Measurements from ENCODE around the gene NEFH.

The NEFH gene

DNA sequence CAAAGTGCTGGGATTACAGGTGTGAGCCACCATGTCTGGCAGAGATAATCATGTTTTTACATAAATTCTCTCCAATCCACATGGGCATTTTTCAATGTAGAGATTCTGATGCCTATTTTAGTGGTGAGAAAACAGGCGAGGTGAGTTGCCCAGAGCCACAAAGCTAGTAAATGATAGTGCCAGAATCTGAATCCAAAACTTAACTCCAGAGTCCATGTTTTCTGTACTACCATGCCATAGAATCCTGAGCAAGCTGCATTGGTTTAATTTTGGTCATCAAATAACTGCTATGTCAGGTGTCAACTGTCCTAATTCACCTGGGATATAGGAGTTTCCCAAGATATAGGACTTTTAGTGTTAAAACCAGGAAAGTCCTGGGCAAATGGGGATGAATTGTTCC is 13.6 kb downstream of the NEFH start:
- DNase-seq: no peak

DNA sequence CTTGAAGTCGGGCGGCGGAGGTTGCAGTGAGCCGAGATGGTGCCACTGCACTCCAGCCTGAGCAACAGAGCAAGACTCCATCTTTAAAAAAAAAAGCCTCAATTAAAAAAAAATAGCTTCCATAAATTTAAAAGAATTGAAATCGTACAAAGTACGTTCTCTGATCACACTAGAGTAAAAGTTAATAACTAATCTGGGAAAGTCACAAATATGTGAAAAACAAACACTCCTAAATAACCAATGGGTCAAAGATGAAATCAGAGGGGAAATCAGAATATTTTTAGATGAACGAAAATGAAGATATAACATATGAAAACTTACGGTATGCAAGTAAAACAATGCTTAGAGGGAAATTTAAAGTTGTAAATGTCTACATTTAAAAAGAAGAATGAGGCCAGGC is 19.8 kb downstream of the NEFH start:
- no peak for DNase-seq

DNA sequence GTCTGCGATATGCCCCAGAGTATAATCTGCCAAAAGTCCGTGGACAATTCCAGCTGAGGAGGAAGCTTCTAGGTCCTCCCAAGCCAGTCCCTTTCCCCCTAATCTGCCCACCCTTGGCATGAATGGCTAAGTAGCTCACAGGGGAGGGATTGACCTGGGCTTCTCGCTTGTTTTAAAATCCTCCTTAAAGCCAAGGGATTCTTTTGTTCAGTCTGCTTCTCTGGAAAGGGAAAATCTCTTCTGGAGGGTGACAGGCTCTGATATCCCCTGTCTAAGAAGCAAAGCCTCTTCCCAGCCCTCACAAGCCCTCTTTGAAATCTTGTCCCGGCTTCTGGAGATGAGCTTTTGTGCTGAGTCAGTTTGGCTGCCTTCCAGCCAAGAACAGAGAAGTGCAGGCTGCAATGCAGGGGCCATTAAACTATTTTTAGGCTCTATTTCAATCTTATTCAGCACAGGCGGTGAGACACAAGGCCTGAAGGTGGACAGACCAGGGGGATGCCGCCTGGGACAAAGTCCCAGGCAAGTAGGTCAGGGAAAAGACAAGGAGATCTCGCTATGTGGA is 23.9 kb downstream of the NEFH start:
- DNase-seq: peak in 23 of 58 donors; percentile 8 to 48 (median 21)

DNA sequence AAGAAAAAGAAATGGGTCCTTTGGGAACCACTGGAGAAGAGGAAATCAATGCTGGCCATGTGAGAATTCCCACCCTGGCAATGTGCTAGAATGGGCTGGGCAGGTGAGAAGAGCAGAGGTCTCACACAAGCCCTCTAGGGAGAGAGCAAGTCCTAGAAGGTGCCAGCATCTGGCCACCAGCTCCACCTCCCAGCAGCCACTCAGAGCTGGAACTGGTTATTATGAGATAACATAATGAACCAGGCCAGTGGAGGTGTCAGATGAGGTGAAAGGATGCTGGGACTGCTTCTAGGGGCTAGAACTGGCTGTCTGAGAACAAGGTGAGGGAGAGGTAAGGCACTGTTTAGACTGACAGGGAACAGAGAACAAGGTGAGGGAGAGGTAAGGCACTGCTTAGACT is 29.3 kb downstream of the NEFH start:
- DNase-seq: no peak

DNA sequence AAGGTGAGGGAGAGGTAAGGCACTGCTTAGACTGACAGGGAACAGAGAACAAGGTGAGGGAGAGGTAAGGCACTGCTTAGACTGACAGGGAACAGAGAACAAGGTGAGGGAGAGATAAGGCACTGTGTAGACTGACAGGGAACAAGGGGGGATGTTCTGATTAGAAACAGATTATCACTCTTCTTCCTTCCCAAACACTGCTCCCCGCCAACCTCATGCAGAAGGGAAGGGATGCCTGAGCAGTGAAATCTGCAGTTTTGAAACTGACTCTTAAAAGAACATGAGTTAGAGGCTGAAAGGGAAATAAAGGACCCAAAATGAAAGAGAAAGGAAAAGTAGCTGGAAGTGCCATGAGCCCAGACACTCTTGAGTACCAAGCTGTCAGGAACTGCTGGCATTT is 29.8 kb downstream of the NEFH start:
- no peak for DNase-seq

DNA sequence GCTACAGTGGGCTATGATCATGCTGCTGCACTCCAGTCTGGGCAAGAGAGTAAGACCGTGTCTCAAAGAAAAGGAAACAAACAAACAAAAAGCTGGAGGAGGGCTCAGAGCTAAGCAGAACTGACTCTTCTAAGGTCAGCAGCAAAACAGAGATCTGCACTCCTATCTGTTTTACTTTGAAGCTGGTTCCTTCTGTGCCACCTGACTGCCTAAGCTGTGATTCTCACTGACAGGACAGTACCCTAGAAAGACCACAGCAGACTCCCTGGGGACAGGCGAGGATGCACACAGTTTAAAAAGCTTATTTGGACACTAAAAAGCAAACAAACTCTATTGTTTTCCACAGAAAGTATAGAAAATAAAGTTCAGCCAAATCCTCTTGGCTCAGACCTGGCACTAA is 30.5 kb downstream of the NEFH start:
- no peak for DNase-seq

DNA sequence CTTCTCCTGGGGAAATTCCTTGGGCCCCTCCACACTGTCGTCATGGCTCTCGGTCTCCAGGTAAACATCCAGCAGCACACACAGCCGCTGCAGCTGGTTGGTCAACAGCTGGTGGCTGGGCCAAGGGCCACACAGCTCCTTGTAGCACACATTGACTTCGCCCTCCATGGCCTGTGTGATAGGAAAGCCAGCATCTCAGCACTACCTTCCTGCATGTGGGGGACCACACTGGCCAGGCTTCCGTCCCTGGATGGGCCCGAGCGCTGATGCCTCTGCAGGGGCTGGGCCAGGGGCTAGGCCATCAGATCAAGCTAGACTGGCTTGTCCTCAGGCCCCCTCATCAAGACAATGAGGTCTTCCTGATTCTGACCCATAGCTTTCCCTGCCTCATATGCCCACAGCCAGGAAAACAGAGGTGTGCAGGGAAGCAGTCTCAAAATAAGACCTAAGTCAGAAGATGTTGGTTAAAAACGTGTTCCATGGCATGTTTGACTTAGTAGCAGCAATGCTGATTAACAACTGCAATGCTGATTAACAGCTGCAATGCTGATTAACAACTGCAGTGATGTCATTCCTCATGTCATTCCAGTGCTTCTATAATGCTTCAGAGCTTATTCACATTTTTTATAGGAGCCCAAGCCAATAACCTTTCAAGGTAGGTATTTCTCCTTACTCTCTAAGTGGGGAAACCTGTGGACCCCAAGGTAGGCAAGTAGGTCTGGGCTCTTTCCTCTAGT is 31.3 kb downstream of the NEFH start:
- DNase-seq: no peak

DNA sequence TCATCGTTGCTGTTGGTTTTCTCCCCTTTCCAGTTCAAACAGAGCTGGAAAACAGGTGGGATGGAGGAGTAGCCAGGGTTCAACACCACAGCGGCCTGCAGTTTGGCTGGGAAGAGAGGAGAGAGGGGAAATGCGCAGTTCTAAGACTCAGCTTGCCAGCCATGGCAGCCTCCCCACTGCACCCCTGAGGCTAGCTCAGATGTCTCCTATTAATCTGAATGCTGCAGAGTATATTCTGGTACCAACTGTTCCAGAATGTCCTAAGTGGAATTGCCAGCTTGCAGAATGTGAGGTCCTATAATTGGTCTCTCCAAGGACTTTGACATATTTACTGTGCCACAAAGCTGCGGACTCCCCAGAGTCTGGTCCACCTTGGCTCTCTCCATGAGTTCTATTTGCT is 32.0 kb downstream of the NEFH start:
- no peak for DNase-seq

DNA sequence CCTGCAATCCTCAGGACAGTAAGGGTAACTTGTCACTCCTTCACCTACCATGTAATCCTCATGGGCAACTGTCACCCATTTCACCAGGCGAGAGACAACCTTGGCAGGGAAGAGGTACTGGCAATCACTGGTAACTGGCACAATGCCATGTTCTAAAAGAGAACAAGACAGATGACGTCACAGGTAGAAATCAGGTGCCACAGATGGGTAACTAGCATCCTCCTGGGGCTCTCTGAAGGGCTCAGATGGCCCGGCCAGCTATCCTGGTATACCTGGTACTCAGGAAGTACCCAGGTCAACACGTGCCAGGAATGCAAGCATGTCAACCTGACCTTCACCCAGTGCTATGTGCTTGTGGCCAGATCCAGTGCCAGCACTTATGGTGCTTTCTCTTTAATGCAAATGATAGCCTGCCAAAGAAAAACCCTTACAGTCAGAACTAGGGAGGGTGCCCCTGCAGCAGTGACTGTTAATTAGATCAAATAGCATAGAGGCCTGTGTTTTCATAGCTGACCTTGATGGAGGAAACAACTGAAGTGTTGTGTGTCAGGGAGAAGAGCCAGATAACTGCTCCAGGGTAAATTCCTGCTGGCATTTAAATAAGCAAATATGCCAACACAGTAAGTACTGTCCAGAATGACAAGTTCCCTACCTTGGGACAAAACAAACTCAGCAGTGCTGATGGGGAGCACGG is 37.3 kb downstream of the NEFH start:
- DNase-seq: peak in 2 of 58 donors; percentile 7 to 8

DNA sequence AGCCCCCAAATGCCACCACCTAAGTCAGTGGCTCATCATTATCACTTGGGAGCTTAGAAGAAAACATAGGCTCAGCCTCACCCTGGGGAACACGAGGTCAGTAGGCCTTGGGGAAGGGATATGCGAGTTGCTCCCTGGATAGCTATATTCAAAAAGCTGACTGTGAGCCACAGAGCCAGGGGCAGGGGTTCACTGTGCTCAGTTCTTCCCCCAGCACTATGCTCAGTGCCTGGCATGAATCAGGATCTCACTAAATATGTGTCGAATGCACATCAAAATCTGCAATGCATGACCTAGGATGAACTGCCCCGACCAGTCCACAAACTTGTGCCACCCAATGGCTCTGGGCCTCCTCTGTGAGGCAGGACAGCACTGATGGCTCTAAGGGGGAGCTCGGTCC is 38.4 kb downstream of the NEFH start:
- no peak for DNase-seq

DNA sequence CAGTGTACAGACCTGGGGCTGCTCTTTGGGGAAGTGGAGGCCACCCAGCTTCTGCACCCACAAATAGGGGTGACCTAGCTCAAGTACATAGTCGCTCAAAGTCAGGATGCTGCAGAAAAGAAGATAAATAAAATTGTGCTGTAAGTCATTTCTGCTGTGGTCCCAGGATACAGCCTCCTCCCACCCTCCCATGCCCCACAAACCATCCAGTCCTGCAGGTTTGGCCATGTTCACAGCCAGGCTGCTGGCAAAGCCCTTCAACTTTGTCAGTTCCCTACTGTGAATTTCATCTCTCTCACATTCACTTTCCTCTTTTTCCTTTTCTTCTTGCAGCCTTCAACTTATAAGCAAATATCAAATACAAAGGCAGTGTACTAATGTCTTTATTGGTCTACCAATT is 40.0 kb downstream of the NEFH start:
- DNase-seq: no peak

DNA sequence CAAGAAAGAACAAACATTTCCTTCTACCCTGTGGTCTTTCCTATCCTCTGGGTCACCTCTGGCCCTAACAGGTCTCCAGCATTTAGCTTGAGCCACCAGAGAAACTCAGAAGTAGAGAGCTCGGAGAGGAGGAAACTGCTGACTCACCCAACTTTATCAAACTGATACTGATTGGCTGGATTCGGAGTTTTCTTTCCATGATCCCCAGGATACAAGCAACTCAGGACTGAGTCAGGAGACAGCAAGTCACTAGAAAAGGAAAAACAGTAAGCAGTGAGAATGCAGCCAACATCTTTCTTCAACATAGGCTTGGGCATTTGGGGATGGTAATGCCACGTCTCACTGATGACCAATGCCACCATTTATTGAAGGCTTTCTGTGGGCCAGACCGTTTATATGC is 40.8 kb downstream of the NEFH start:
- no peak for DNase-seq

DNA sequence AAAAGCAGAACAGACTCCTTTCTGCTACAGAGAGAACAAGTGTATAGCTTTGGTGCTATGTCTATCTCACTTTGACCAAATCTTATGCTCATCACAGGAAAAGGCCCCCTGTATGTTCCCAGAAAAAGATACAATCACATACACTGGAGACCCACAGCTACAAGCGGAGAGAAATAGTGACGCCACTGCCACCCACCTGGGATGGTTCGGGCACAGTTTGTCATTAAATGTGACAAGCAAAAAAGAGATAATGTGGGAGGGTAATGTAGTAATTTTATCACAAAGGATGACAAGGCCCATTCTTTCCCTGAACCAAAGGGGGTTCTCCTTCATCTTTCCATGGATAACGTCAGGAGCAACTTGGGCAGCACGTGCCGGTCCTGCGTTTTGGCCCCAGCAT is 41.5 kb downstream of the NEFH start:
- DNase-seq: peak in 1 of 58 donors; percentile 12

DNA sequence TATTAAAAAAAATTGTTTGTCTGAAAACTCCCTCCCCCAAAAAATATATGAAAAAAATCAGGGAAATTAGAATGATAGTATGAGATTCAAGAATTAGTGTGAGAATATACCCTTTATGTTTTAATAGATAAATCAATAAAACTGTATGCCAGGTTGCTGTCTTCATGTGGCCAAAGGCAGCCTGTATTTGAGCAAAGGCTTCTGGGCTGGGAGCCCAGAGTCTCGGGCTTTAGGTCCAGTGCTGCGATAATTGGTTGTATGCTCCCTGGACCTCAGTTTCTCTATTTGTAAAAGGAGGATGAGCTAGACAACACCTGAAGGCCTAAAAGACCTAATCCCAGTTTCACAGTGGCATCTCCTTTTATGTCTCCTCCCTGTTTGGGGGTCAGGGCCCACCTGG is 43.7 kb downstream of the NEFH start:
- no peak for DNase-seq

DNA sequence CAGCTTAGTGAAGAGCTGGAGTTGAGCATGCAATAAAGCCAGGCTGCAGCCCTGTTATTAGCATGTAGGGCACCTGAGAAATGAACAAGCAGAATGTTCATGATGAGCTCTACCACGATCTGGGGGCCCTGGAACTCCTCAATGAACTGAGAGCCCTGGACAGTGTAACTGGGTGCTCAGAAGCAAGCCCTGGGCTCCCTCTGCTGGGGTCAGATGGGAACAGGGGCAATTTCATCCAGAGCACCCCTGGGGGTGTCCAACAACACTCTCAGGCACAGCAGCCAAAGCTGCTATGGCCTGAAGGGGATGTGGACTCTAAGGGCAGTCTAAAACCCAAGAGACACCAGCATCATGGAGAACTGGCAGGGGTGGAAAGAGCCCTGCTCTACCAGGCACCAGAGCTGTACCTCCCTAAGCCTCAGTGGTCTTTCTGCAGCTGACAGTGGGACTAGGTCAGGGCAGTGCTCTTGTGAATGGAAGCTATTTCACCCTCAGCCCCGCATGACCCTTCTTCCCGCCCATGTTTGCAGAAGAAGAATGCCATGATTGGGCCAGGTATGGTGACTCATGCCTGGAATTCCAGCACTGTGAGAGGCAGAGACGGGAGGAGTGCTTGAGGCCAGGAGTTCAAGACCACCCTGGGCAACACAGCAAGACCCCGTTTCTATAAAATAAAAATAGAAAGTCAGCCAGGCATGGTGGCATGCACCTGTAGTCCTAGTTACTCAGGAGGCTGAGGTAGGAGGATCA is 44.6 kb downstream of the NEFH start:
- DNase-seq: peak in 2 of 58 donors; percentile 10 to 12

DNA sequence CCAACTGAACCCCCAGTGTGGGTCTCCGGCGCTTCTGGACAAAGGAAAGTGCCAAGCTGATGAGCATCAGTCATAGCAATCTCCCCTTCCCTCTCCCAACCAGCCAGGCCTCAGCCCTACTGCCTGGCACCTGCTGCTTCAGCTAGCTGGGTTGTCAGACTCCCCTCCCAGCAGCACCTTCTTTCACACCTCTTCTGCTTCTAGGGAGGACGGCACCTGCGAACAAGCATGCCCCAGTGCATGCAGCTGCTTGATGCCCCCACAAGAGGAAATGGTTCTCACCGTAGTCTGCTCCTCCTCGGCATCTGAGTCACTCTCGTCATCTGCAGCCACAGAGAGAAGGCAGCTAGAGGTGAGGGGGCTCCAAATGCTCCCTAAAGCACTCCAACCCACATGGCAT is 48.1 kb downstream of the NEFH start:
- DNase-seq: peak in 1 of 58 donors; percentile 32

DNA sequence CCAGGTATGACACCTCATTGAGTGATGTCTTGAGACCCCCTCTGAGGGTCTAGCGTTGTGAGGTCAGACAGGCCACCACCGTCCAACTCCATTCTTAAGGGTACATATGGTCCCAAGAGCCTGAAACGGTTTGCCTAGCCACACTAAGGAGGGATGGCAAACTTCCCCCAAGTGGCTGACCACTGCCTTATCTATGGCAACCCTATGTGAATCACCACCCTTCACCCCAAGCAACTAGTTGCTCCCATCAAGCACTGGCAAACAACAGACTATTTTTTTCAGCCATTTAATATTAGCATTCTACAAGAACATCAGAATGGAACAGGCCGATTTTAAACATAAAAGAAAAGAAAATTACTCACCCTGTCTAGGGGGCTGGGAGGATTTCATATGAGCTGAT is 50.7 kb downstream of the NEFH start:
- no peak for DNase-seq

DNA sequence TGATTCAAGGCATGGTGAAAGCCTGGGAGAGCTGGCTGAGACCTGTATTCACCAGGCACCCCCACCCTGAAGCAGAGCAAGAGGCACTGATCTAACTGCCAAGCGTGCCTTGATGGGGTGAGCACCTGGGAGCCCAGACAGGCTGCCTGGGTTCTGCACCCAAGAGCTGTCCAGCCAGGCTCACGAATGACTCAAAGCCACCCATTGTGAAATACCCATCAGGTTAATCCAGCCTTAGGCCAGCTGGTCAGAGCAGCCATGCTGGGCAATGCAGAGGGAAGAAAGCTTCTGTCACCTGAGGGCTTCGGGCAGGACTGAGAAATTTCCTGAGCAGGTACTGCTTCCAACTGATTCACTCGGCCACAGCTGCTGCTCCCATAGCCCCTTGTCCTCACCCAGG is 51.4 kb downstream of the NEFH start:
- DNase-seq: no peak

DNA sequence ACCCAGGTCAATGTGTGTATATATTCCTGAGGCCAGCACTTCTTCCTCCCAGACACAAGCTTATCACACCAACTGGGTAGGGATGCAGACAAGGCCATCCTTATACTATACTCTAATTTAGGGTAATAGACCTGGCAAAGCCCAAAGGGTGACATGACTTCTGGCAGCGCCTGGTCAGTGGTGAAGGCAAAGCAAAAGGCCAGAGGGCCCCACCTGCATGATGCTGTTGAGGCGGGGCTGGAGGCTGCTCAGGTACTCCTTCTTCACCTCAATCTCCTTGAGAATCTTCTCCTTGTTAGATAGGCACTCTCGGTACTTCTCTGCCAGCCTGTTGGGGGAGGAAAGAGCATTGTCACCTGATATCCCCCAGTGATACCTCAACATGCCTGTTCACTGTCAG is 56.4 kb downstream of the NEFH start:
- DNase-seq: no peak

DNA sequence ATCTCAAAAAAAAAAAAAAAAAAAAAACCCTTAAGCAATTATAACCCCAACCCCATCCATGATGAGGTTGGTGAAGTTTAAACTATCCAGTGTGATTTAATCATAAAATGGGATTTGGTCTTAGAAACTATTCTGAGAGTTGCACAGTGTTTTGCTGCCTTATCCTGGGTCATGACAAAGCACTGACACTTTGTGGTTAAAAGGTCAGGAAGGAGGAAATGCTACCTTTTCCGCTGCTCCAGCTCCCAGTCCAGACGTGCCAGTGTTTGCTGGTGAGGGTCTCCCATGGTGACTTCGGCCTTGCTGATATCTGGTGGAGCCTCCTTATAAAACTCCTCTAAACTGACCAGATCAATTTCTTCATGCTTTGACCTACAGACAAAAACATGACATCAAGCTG is 59.1 kb downstream of the NEFH start:
- DNase-seq: no peak
